Smooth muscle cell (in vitro differentiated cells): Measurements from ENCODE around the gene CYRIA. TPM values are rescaled to one million over a fixed set of nuclear protein-coding genes. Genes with fewer than 3 reads are reported as not detected.

ENCODE experiments used
- DNase-seq: peaks from one replicate; lab custom pipeline; 2025; ENCODE audit not compliant: unreplicated experiment; lab: John Stamatoyannopoulos, UW
- H2AFZ ChIP-seq: fragments of 200-600 bp; sonication (generic); 2 replicates; pipeline ENCODE4 v1.6.0; 2016; ENCODE audit warnings: antibody characterized with exemption, low read depth, mild to moderate bottlenecking
- H3F3A ChIP-seq: fragments of 200-600 bp; sonication (generic); 2 replicates; pipeline ENCODE4 v1.6.0; 2017; ENCODE audit warnings: antibody characterized with exemption, low read depth
- H3K27ac ChIP-seq: fragments of 200-600 bp; sonication (generic); 2 replicates; pipeline ENCODE4 v1.5.1; 2016; ENCODE audit warnings: low read depth, mild to moderate bottlenecking
- H3K27me3 ChIP-seq: fragments of 200-600 bp; sonication (generic); 2 replicates; pipeline ENCODE4 v1.6.1; 2016; ENCODE audit warnings: low read depth, mild to moderate bottlenecking
- H3K36me3 ChIP-seq: fragments of 200-600 bp; sonication (generic); 2 replicates; pipeline ENCODE4 v1.5.1; 2016; ENCODE audit warnings: low read depth
- H3K4me1 ChIP-seq: fragments of 200-600 bp; sonication (generic); 2 replicates; pipeline ENCODE4 v1.5.1; 2016; ENCODE audit warnings: low read depth
- H3K4me2 ChIP-seq: fragments of 200-600 bp; sonication (generic); 2 replicates; pipeline ENCODE4 v1.6.0; 2016; ENCODE audit warnings: mild to moderate bottlenecking
- H3K4me3 ChIP-seq: fragments of 200-600 bp; sonication (generic); 2 replicates; pipeline ENCODE4 v1.5.1; 2016; ENCODE audit warnings: mild to moderate bottlenecking
- H3K79me2 ChIP-seq: fragments of 200-600 bp; sonication (generic); 2 replicates; pipeline ENCODE4 v1.6.0; 2016; ENCODE audit warnings: low read depth, mild to moderate bottlenecking
- H3K9ac ChIP-seq: fragments of 200-600 bp; sonication (generic); 2 replicates; pipeline ENCODE4 v1.6.0; 2016; ENCODE audit warnings: low read depth
- H3K9me3 ChIP-seq: fragments of 200-600 bp; sonication (generic); replicated peaks from 2 replicates; pipeline ENCODE4 v1.5.1; 2016; ENCODE audit warnings: low read depth
- H4K20me1 ChIP-seq: fragments of 200-600 bp; sonication (generic); 2 replicates; pipeline ENCODE4 v1.6.0; 2016; ENCODE audit warnings: low read depth
- CTCF ChIP-seq: fragments of 200-600 bp; sonication (generic); IDR thresholded peaks from 2 replicates; pipeline ENCODE4 v1.5.1; 2017; ENCODE audit warnings: borderline replicate concordance, mild to moderate bottlenecking, antibody characterized with exemption; ENCODE audit not compliant: insufficient read depth, poor library complexity, severe bottlenecking
- WGBS: methylation state at CpG from one replicate; pipeline ENCODE4 v1.1.7; 2016; ENCODE audit warnings: low lambda C conversion rate; 5-methylcytosine and 5-hydroxymethylcytosine counted together
- polyA plus RNA-seq: library from polyadenylated mRNA; unstranded; fragments of >200 nt; fragmentation: Nextera tagmentation; extraction: Ambion mirVana; gene quantifications from 2 replicates; pipeline ENCODE4 v1.2.1, GENCODE V29; 2016
- total RNA-seq: library from RNA; depleted of rRNA; stranded (reverse); fragments of >200 nt; gene quantifications from 2 replicates; pipeline ENCODE4 v1.2.3, GENCODE V29; 2014

Gene CYRIA
- total and polyA plus RNA-seq, 2 experiments from 2014 or later: 1.7 to 5.8 TPM

- peaks cover 7% of the 10 kb centered on the region for H3K4me1 ChIP-seq
- 78% methylated on average over 7 of the region's 7 CpGs for WGBS
- no peaks in the 10 kb centered on the region for H4K20me1 ChIP-seq
- DNase-seq: no peak
- no peak overlapping the region for H2AFZ ChIP-seq
- H3K4me2 ChIP-seq: no peak overlapping the region
- peaks cover 8% of the 10 kb centered on the region for H3F3A ChIP-seq
- no peak overlapping the region for H3K27ac ChIP-seq
- H3K9me3 ChIP-seq: no peaks in the 10 kb centered on the region
- H3K4me3 ChIP-seq: no peak overlapping the region
- no peaks in the 10 kb centered on the region for H3K27me3 ChIP-seq
- no peak overlapping the region for H3K9ac ChIP-seq
- no peaks in the 10 kb centered on the region for H3K79me2 ChIP-seq
- no peak for TF ChIP-seq CTCF
- H3K36me3 ChIP-seq: no peaks in the 10 kb centered on the region
Observed at GRCh38 chr2:16632598-16632997, 33.0 kb downstream of the CYRIA start.

- H3K4me1 ChIP-seq: no peaks in the 10 kb centered on the region
- no peaks in the 10 kb centered on the region for H3K9me3 ChIP-seq
- no peak overlapping the region for H3K4me3 ChIP-seq
- H3K27me3 ChIP-seq: no peaks in the 10 kb centered on the region
- H4K20me1 ChIP-seq: no peaks in the 10 kb centered on the region
- H3K27ac ChIP-seq: no peak overlapping the region
- WGBS: 97% methylated on average over 3 of the region's 3 CpGs
- TF ChIP-seq CTCF: no peak
- no peak for DNase-seq
- no peak overlapping the region for H3K4me2 ChIP-seq
- no peak overlapping the region for H2AFZ ChIP-seq
- H3K9ac ChIP-seq: no peak overlapping the region
- H3K79me2 ChIP-seq: no peaks in the 10 kb centered on the region
- no peaks in the 10 kb centered on the region for H3F3A ChIP-seq
- no peaks in the 10 kb centered on the region for H3K36me3 ChIP-seq
Observed at GRCh38 chr2:16630463-16630862, 35.2 kb downstream of the CYRIA start.

- no peaks in the 10 kb centered on the region for H3F3A ChIP-seq
- H3K9me3 ChIP-seq: no peaks in the 10 kb centered on the region
- no peak overlapping the region for H3K9ac ChIP-seq
- DNase-seq: no peak
- no peaks in the 10 kb centered on the region for H3K36me3 ChIP-seq
- TF ChIP-seq CTCF: no peak
- no peak overlapping the region for H3K27ac ChIP-seq
- H4K20me1 ChIP-seq: no peaks in the 10 kb centered on the region
- no peak overlapping the region for H3K4me3 ChIP-seq
- WGBS: 91% methylated on average over 6 of the region's 6 CpGs
- H3K27me3 ChIP-seq: no peaks in the 10 kb centered on the region
- H2AFZ ChIP-seq: no peak overlapping the region
- peaks cover 5% of the 10 kb centered on the region for H3K4me1 ChIP-seq
- H3K4me2 ChIP-seq: no peak overlapping the region
- H3K79me2 ChIP-seq: no peaks in the 10 kb centered on the region
Observed at GRCh38 chr2:16629770-16630169, 35.9 kb downstream of the CYRIA start.

- Histone ChIP-seq H3K79me2 (no peaks in the 10 kb centered on the region), H3K4me1 (peaks cover 5% of the 10 kb centered on the region), H3K27ac (no peak overlapping the region), H2AFZ (no peak overlapping the region), H3K9ac (no peak overlapping the region), H3K4me3 (no peak overlapping the region), H3K9me3 (no peaks in the 10 kb centered on the region), H3K27me3 (no peaks in the 10 kb centered on the region), H4K20me1 (no peaks in the 10 kb centered on the region), H3K36me3 (no peaks in the 10 kb centered on the region), H3F3A (no peaks in the 10 kb centered on the region), H3K4me2 (no peak overlapping the region)
- no peak for DNase-seq
- 87% methylated on average over 5 of the region's 5 CpGs for WGBS
- TF ChIP-seq CTCF: no peak
Observed at GRCh38 chr2:16629044-16629443, 36.6 kb downstream of the CYRIA start.
